ENCODE measurements around the gene NEK9. TPM values are rescaled to one million over a fixed set of nuclear protein-coding genes. Genes with fewer than 3 reads are reported as not detected.

NEK9 gene
- 103 and 179 TPM in 2 replicates for total RNA-seq (2014; rRNA removed; shearing (Covaris generic); ENCODE audit: low replicate concordance)

GRCh38 chr14:75126679-75127473, at the start of gene NEK9:
Gene NEK9, minus strand, starts transcription at chr14:75127048. Its CDS starts 127 bp downstream, at chr14:75126921.
- peaks cover 69% of the 10 kb centered on the region for H3K79me2 ChIP-seq (ENCODE audit: low read length)
- H3K4me2 ChIP-seq (ENCODE audit: low read depth, low read length, poor library complexity, severe bottlenecking): peak within 1 kb of the TSS; percentile 86
- no peaks in the 10 kb centered on the region for H3K9me3 ChIP-seq (ENCODE audit: low read length)
- H3K36me3 ChIP-seq (ENCODE audit: insufficient read depth, low read length): peaks cover 13% of the 10 kb centered on the region; the same call in 1 of the 2 replicates
- H3K9me2 ChIP-seq (replicated peaks; ENCODE audit: insufficient read depth, low read length): no peaks in the 10 kb centered on the region
- H3K27me3 ChIP-seq (ENCODE audit: low read length): no peaks in the 10 kb centered on the region
- H2AFZ ChIP-seq (ENCODE audit: low read length): peak within 1 kb of the TSS; percentile 73
- H3K4me1 ChIP-seq (ENCODE audit: low read length): peaks cover 43% of the 10 kb centered on the region
- H4K20me1 ChIP-seq (ENCODE audit: insufficient read depth, low read depth, low read length): no peaks in the 10 kb centered on the region
- DNase-seq: peak; percentile 97
- H3K4me3 ChIP-seq (ENCODE audit: low read length): peak within 1 kb of the TSS; percentile 93
- peak within 1 kb of the TSS; percentile 91 for H3K9ac ChIP-seq (ENCODE audit: low read length)
- peak within 1 kb of the TSS; percentile 73 for H3K27ac ChIP-seq (ENCODE audit: low read length)

GRCh38 chr14:75176142-75176820, 49.4 kb upstream of the NEK9 start, which contains the start of gene TMED10:
Gene TMED10, minus strand, starts transcription at chr14:75176612. Its CDS starts 33 bp downstream, at chr14:75176579.
- H3K9ac ChIP-seq (ENCODE audit: low read length): peak within 1 kb of the TSS; percentile 81
- DNase-seq: peak; percentile 98
- no peaks in the 10 kb centered on the region for H3K9me2 ChIP-seq (replicated peaks; ENCODE audit: insufficient read depth, low read length)
- H4K20me1 ChIP-seq (ENCODE audit: insufficient read depth, low read depth, low read length): peaks cover 14% of the 10 kb centered on the region; the same call in 1 of the 2 replicates
- H3K9me3 ChIP-seq (ENCODE audit: low read length): no peaks in the 10 kb centered on the region
- peak within 1 kb of the TSS; percentile 96 for H2AFZ ChIP-seq (ENCODE audit: low read length)
- peak within 1 kb of the TSS; percentile 72 for H3K4me2 ChIP-seq (ENCODE audit: low read depth, low read length, poor library complexity, severe bottlenecking)
- H3K27me3 ChIP-seq (ENCODE audit: low read length): no peaks in the 10 kb centered on the region
- peak within 1 kb of the TSS; percentile 81 for H3K4me3 ChIP-seq (ENCODE audit: low read length)
- H3K79me2 ChIP-seq (ENCODE audit: low read length): peaks cover 47% of the 10 kb centered on the region
- H3K36me3 ChIP-seq (ENCODE audit: insufficient read depth, low read length): no peaks in the 10 kb centered on the region
- peak within 1 kb of the TSS; percentile 83 for H3K27ac ChIP-seq (ENCODE audit: low read length)
- H3K4me1 ChIP-seq (ENCODE audit: low read length): peaks cover 27% of the 10 kb centered on the region

- Histone ChIP-seq H3K9me3 (ENCODE audit: low read length) (no peaks in the 10 kb centered on the region), H2AFZ (ENCODE audit: low read length) (peak overlapping the region; percentile 96; the same call in 1 of the 2 replicates), H3K36me3 (ENCODE audit: insufficient read depth, low read length) (no peaks in the 10 kb centered on the region), H3K4me2 (ENCODE audit: low read depth, low read length, poor library complexity, severe bottlenecking) (peak overlapping the region; percentile 72), H3K79me2 (ENCODE audit: low read length) (peaks cover 52% of the 10 kb centered on the region), H4K20me1 (ENCODE audit: insufficient read depth, low read depth, low read length) (peaks cover 14% of the 10 kb centered on the region; the same call in 1 of the 2 replicates), H3K4me3 (ENCODE audit: low read length) (peak overlapping the region; percentile 81), H3K9ac (ENCODE audit: low read length) (peak overlapping the region; percentile 81), H3K27ac (ENCODE audit: low read length) (peak overlapping the region; percentile 83), H3K9me2 (replicated peaks; ENCODE audit: insufficient read depth, low read length) (no peaks in the 10 kb centered on the region), H3K27me3 (ENCODE audit: low read length) (no peaks in the 10 kb centered on the region), H3K4me1 (ENCODE audit: low read length) (peaks cover 21% of the 10 kb centered on the region)
- no peak for DNase-seq
Observed at GRCh38 chr14:75175677-75176141, 48.9 kb upstream of the NEK9 start.

GRCh38 chr14:75174066-75174465, 47.2 kb upstream of the NEK9 start:
- no peak overlapping the region for H3K9ac ChIP-seq (ENCODE audit: low read length)
- DNase-seq: no peak
- H3K4me2 ChIP-seq (ENCODE audit: low read depth, low read length, poor library complexity, severe bottlenecking): peak overlapping the region; percentile 72
- no peak overlapping the region for H2AFZ ChIP-seq (ENCODE audit: low read length)
- no peaks in the 10 kb centered on the region for H3K9me2 ChIP-seq (replicated peaks; ENCODE audit: insufficient read depth, low read length)
- no peaks in the 10 kb centered on the region for H3K36me3 ChIP-seq (ENCODE audit: insufficient read depth, low read length)
- no peak overlapping the region for H3K27ac ChIP-seq (ENCODE audit: low read length)
- peaks cover 21% of the 10 kb centered on the region for H3K4me1 ChIP-seq (ENCODE audit: low read length)
- no peaks in the 10 kb centered on the region for H3K9me3 ChIP-seq (ENCODE audit: low read length)
- peaks cover 69% of the 10 kb centered on the region for H3K79me2 ChIP-seq (ENCODE audit: low read length)
- H3K4me3 ChIP-seq (ENCODE audit: low read length): no peak overlapping the region
- H3K27me3 ChIP-seq (ENCODE audit: low read length): no peaks in the 10 kb centered on the region
- H4K20me1 ChIP-seq (ENCODE audit: insufficient read depth, low read depth, low read length): peaks cover 14% of the 10 kb centered on the region; the same call in 1 of the 2 replicates

- Histone ChIP-seq H3K4me2 (ENCODE audit: low read depth, low read length, poor library complexity, severe bottlenecking) (no peak overlapping the region), H3K9ac (ENCODE audit: low read length) (no peak overlapping the region), H3K4me3 (ENCODE audit: low read length) (no peak overlapping the region), H3K36me3 (ENCODE audit: insufficient read depth, low read length) (no peaks in the 10 kb centered on the region), H3K27me3 (ENCODE audit: low read length) (no peaks in the 10 kb centered on the region), H3K9me2 (replicated peaks; ENCODE audit: insufficient read depth, low read length) (no peaks in the 10 kb centered on the region), H3K27ac (ENCODE audit: low read length) (no peak overlapping the region), H3K9me3 (ENCODE audit: low read length) (no peaks in the 10 kb centered on the region), H3K79me2 (ENCODE audit: low read length) (peaks cover 100% of the 10 kb centered on the region), H4K20me1 (ENCODE audit: insufficient read depth, low read depth, low read length) (peaks cover 18% of the 10 kb centered on the region), H3K4me1 (ENCODE audit: low read length) (peaks cover 29% of the 10 kb centered on the region), H2AFZ (ENCODE audit: low read length) (no peak overlapping the region)
- no peak for DNase-seq
Observed at GRCh38 chr14:75170772-75171171, 43.9 kb upstream of the NEK9 start.

GRCh38 chr14:75168586-75169335, 41.9 kb upstream of the NEK9 start:
- Histone ChIP-seq H3K9me3 (ENCODE audit: low read length) (no peaks in the 10 kb centered on the region), H3K4me1 (ENCODE audit: low read length) (peaks cover 12% of the 10 kb centered on the region), H4K20me1 (ENCODE audit: insufficient read depth, low read depth, low read length) (peaks cover 9% of the 10 kb centered on the region), H3K36me3 (ENCODE audit: insufficient read depth, low read length) (no peaks in the 10 kb centered on the region), H3K4me2 (ENCODE audit: low read depth, low read length, poor library complexity, severe bottlenecking) (no peak overlapping the region), H3K27me3 (ENCODE audit: low read length) (no peaks in the 10 kb centered on the region), H2AFZ (ENCODE audit: low read length) (no peak overlapping the region), H3K9ac (ENCODE audit: low read length) (no peak overlapping the region), H3K4me3 (ENCODE audit: low read length) (no peak overlapping the region), H3K79me2 (ENCODE audit: low read length) (peaks cover 96% of the 10 kb centered on the region), H3K27ac (ENCODE audit: low read length) (no peak overlapping the region), H3K9me2 (replicated peaks; ENCODE audit: insufficient read depth, low read length) (no peaks in the 10 kb centered on the region)
- no peak for DNase-seq

GRCh38 chr14:75167325-75167724, 40.5 kb upstream of the NEK9 start:
- no peak for DNase-seq
- H3K4me2 ChIP-seq (ENCODE audit: low read depth, low read length, poor library complexity, severe bottlenecking): no peak overlapping the region
- peaks cover 96% of the 10 kb centered on the region for H3K79me2 ChIP-seq (ENCODE audit: low read length)
- no peaks in the 10 kb centered on the region for H3K27me3 ChIP-seq (ENCODE audit: low read length)
- no peaks in the 10 kb centered on the region for H3K9me3 ChIP-seq (ENCODE audit: low read length)
- H3K36me3 ChIP-seq (ENCODE audit: insufficient read depth, low read length): no peaks in the 10 kb centered on the region
- no peak overlapping the region for H2AFZ ChIP-seq (ENCODE audit: low read length)
- no peaks in the 10 kb centered on the region for H3K9me2 ChIP-seq (replicated peaks; ENCODE audit: insufficient read depth, low read length)
- no peak overlapping the region for H3K4me3 ChIP-seq (ENCODE audit: low read length)
- no peak overlapping the region for H3K9ac ChIP-seq (ENCODE audit: low read length)
- H3K4me1 ChIP-seq (ENCODE audit: low read length): peaks cover 12% of the 10 kb centered on the region
- H3K27ac ChIP-seq (ENCODE audit: low read length): no peak overlapping the region
- peaks cover 9% of the 10 kb centered on the region for H4K20me1 ChIP-seq (ENCODE audit: insufficient read depth, low read depth, low read length)
